ENCODE measurements around the gene GPD1. TPM values are rescaled to one million over a fixed set of nuclear protein-coding genes. Genes with fewer than 3 reads are reported as not detected.

The GPD1 gene
- total RNA-seq = not detected in 2 replicates

GRCh38 chr12:50103767-50104321 is at the start of gene GPD1:
Gene GPD1 (plus strand): TSS chr12:50104008. CDS start chr12:50104051, 43 bp downstream.

GRCh38 chr12:50057000-50057841 is 46.6 kb upstream of the GPD1 start, which contains the start of gene ASIC1:
Gene ASIC1 (plus strand): TSS chr12:50057596. CDS start chr12:50058767, 1,171 bp downstream.

GRCh38 chr12:50084775-50085614 is 18.8 kb upstream of the GPD1 start, which contains the start of gene SMARCD1:
Gene SMARCD1 (plus strand): TSS chr12:50085342. CDS start chr12:50085370, 28 bp downstream.

DNA sequence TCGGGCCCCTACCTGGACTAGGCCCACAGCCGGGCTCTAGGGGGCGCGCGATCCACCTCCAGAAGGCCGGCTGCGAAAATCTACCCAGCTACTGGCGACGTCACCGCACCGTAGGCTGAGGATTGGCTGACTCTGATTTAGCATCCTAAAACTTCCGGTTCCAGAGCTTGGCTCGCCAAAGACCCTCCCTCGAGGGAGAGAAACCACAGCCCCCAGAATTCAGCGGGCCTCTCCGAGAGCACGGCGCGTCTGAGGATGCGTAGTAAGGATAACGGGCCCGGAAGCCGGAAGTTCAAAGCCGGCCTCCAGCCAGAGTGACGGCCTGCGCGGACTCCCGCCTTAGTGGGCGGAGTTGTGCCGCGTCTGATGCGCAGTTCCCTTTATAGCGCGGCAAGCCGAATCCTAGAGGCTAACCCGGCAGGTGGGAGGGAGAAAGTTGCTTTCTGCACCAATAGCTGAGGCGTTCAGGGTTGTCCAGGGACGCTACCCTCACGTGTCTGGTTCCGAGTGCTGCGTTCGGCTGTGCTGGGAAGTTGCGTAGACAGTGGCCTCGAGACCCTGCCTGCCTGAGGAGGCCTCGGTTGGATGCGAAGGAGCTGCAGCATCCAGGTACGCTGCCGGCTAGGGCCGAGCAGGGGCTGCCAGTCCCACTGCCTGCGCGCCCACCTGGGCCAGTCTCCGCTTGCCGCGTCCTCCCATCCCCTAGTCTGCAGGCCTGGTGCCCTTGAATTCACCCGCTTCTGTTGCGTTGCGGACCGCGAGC is 8.1 kb downstream of the GPD1 start, which contains the start of gene COX14:
TSS of gene COX14 (plus strand) at position 544 of the 763 bp plus-strand sequence. CDS start 7,808 bp downstream, outside the sequence.

Other genes with a start within 250 kb of the GPD1 start
- under 0.01 and 0.15 TPM in 2 replicates for gene FAIM2, start 200.1 kb upstream of the GPD1 start, total RNA-seq
- not detected in 2 replicates for gene AQP2, start 153.3 kb upstream of the GPD1 start, total RNA-seq
- gene AQP5, start 142.1 kb upstream of the GPD1 start, total RNA-seq = 0.32 and 3.2 TPM in 2 replicates
- under 0.01 TPM in 1 of 2 replicates, not detected in the other for gene AQP6, start 131.1 kb upstream of the GPD1 start, total RNA-seq
- 56.8 and 87.5 TPM in 2 replicates for gene RACGAP1, start 78.5 kb upstream of the GPD1 start, total RNA-seq
- 0.65 and 0.76 TPM in 2 replicates for gene ASIC1, start 46.4 kb upstream of the GPD1 start, total RNA-seq
- 69.2 and 70.7 TPM in 2 replicates for gene SMARCD1, start 18.7 kb upstream of the GPD1 start, total RNA-seq
- 32.4 and 48.4 TPM in 2 replicates for gene COX14, start 8.2 kb downstream of the GPD1 start, total RNA-seq
- gene CERS5, start 63.4 kb downstream of the GPD1 start, total RNA-seq = 34.3 and 34.4 TPM in 2 replicates
- gene LIMA1, start 179.5 kb downstream of the GPD1 start, total RNA-seq = 66.6 and 81.5 TPM in 2 replicates

Data from epithelial cell of umbilical artery (primary cell).